Measurements from ENCODE around the gene SPPL2C.

The SPPL2C gene

DNA sequence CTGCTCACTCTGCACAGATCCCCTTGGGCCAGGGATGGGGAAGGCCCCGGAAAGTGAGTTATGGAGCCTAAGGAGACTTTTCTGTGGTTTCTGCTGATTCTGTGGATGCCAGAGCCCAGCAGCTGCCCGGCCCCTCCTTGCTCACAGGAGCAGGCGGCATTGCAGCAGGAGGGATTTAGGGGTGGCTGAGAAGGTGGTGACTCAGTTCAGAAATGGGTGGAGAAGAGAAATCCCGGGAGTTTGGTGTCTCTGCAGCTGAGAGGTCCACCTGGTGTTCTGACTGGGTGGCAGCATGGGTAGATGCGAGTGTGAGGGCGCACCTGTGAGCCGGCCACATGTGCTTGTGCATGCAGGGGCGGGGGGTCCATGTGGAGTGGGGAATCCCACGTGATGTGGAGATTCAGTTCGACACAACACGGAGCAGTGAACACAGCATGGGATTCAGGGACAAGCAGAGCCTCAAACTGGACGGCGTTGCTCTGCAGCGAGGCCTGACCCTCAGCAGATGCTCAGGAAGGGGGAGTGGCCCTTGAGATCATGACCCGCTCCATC is 16.0 kb upstream of the SPPL2C start:
- no peak for DNase-seq

DNA sequence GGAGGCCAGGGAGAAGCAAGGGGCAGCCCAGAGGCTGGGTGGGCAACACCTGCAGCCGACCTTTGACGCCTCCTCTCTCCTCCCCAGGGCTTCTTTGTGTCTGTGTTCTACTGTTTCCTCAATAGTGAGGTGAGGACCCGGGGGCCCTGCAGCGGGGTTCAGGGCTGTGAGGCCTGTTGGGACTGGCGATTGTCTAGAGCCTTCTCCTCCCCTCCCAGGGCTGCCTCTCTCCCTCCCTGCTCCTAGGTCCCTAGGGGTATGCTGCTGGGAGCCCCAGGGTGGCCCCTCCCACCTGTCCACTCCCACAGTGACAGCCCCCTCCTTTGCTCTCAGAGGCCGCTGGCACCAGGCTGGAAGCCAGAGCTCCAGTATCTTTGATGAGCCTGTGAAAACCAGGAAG is 10.8 kb upstream of the SPPL2C start:
- DNase-seq: no peak

DNA sequence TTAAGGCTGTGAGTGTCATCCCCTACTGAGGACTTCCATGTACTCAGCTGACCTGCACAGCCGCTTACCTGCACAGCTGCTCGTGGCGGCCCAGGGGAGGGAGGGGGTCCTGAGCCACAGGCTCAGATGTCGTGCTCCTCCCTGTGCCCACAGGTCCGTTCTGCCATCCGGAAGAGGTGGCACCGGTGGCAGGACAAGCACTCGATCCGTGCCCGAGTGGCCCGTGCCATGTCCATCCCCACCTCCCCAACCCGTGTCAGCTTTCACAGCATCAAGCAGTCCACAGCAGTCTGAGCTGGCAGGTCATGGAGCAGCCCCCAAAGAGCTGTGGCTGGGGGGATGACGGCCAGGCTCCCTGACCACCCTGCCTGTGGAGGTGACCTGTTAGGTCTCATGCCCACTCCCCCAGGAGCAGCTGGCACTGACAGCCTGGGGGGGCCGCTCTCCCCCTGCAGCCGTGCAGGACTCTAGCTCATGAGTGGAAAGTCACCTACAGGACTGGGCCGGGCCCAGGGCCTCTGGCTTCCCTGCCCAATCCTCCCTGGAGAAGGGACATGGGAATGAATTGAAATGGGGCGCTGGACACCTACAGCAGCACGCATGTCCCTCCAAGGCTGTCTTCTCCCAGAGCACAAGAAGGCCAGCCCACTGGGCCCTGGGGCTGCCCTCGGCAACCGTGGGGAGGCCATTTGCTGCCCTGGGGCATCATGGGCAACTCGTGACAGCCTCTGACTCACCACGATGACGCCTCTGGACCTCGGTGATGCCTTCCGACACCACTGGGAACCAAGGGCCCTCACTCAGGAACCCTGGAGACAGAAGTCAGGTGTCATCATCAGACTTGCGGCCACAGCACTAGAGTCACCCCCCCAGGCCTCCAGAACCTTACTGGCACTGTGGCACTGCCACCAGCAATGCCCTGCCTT is 9.9 kb upstream of the SPPL2C start:
- no peak for DNase-seq

DNA sequence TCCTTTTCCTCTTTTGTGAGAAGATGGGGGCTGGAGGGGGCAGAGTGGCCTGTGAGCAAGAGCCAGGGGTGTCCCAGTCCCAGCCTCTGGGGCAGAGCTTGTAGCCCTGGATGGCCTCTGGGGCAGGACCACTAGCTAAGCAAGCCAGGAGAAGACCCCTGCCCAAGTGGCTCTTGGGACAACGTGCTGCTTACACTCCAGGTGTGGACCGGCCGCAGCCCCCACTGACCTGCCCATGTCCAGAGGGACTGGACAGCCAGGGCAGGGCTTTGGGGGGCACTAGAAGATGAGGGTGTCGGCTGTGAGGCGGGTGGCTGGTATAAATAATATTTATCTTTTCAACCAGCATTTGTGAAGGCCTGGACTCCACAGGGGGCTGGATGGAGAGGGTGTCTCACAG is 9.2 kb upstream of the SPPL2C start:
- no peak for DNase-seq

DNA sequence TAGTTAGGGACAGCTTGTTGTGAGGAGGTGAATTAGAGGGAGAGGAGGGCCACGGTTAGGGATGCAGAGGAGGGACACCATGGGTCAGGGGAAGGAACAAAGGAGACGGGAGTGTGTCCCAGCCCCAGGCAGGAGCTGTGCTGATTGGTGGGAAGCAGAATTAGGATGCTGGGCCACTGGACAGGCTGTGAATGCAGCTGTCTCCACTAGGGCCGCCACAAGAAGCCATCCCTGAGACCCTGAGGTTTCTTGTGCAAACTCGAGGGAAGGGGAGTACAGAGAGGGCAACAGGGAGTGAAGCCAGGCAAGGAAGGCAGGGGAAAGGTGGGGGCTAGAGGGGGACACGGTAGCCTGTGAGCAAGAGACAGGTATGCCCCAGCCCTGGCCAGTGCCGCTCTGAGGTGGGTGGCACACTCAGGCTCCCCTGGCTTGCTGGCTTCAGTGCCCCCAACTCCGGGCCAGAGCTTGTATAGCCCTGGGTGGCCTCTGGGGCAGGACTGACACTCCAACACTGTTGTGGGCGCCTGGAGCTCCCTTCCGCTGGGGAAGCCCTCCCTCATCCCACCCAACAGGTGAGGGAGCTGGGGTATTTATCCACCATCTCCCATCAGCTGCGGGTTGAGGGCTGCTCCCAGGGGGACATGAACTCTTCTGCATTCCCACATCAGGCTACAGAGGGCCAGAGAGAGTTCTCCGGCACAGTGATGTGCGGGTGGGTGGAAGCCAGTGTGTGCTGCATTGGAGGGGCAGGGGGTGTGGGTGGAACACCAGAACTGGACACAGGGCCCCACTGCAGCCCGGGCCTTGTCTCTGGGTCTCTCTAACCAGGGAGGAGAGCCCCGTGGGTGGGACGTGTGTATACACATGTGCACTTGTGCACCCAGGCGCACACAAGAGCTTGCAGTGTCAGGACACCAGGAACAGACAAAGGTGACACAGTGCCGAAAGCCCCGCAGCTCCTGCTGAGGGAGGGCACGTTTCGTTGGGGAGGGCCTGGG is 8.3 kb upstream of the SPPL2C start:
- DNase-seq: no peak

DNA sequence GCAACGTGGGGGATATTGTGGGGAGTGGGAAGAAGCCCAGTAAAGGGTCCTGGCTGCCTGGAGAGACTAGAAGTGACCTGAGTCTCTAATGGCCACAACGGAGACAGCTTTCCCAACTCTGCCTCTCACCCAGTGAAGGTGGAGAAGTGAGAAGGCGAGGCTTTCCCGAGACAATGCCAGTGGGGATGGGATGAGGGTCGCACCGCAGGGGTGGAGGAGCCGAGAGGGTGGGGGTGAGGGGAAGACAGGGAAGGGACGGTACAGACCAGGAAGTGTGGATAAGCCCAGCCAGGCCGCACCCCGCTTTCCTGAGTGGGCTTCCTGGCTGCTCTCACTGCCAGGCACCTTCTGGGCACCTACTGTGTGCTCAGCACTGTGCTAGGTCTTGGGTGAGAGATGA is 7.5 kb upstream of the SPPL2C start:
- DNase-seq: no peak

DNA sequence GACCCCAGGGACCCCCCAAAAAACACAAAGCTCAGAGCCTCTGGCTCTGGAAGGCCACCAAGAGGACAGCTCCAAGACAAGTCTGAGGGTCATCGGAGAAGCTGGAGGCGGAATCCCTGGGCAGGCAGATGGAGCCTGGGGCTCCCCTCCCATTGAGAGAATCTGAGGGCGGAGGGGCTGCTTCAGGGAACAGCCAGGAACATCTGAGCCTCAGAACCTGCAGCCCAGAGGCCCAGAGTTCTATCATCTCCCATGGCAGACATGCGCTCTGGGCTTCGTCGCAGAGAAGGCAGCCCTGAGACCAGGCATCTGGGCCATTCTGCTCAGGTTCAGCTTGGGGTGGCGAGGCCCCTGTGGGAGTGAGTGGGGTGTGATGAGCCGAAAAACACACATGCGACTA is 7.1 kb upstream of the SPPL2C start:
- no peak for DNase-seq

DNA sequence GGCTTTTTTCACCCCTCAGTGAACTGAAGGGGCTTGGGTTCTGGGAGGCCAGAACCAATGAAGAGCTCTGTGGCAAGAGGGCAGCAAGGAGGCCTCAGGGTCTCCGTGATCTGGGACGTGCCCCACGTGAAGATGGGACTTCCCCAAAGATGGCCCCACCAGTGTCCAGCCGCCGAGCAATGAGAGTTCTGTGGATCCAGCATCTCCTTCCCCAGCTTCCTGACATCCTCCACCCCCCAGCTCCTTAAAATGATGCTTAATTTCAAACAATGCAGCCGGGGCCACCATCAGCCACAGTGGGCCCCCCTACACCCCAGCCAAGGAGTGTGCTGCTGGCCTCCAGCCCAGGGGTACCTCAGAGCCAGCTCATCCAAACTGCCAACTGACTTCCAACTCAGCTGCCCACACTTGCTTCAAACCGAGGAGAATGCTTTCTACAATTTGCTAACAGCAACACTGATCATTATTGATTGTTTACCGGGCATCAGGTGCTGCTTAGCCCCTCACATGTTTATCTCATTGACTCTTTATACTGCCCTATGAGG is 5.9 kb upstream of the SPPL2C start:
- no peak for DNase-seq

DNA sequence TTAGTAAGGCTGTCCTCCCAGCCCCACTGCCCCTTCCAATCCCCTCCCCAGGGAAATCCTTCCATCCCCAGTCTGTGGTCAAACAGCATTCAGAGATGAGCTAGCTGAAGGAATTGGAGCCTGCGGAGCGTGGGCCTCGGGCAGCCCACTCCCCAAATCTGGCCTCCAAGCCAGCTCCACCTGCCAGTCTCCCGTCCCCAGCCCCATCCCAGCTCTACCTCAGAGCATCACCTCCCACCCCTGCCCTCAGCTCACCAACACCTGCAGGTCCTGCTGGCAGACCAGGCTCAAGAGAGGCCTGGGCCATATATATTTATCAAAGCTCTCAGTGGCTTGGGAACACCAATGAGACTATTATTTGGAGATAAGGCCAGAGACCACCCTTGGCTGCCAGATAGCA is 5.2 kb upstream of the SPPL2C start:
- DNase-seq: no peak

DNA sequence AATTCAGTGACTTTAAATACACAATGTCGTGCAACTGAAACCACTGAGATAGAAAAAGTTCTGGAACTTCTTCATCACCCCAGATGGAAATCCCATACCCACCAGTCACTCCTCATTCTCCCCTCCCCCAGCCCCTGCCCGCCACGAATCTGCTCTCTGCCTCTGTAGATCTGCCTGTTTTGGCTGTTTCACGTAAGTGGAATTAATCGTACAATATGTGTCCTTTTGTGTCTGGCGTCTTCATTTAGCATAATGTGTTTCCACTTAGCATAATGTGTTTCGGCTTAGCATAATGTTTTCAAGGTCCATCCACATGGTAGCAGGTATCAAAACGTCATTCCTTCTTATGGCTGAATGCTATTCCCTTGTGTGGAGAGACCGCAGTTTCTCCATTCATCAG is 3.5 kb upstream of the SPPL2C start:
- DNase-seq: no peak

DNA sequence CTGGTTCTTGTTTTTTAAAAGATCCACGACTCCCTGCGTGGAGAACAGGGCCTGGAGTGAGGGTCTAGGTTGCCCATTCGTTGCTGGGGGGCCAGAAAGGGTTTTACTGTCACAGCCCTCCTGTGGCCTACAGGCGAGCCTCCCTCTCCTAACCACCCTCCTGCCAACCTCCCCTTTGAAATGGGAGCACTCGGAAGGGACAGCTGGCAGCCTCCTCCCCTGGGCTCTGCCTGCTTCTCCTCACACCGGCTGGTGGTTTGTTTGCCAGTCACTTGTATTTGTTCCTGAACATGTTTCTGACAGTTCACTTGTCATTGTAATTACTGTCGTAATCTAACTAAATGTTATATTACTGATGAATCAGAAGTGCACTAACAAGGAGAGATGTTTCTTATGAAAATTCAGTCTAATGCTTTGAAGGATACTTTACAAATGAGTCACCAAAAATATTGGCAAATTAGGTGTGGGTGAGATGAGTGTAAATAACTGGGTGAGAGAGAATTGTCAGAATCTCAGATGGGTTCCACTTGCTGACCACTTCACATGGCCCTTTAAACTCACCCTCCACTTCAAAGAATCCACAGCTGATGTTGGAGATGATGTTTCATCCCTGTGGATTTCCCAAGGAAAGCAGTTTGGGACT is 2.7 kb upstream of the SPPL2C start:
- no peak for DNase-seq

DNA sequence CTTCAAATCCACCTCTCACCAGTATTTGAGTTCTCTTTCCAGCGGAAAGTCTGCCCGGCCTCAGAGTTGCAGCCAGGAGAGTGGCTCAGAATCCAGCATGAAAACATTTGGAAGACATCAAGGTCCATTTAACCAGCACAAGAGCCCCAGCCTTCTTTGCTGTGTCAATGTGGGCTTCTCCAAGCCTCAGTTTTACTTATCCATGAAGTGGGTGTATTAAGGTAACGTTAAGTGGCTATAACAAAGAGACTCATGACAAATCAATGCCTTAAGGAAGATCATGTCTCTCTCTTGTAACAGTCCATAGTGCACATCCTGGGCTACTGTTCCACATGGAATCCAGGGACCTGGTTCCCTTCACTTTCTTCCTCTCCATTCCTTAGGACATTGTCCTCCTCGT is 959 bp upstream of the SPPL2C start:
- no peak for DNase-seq

DNA sequence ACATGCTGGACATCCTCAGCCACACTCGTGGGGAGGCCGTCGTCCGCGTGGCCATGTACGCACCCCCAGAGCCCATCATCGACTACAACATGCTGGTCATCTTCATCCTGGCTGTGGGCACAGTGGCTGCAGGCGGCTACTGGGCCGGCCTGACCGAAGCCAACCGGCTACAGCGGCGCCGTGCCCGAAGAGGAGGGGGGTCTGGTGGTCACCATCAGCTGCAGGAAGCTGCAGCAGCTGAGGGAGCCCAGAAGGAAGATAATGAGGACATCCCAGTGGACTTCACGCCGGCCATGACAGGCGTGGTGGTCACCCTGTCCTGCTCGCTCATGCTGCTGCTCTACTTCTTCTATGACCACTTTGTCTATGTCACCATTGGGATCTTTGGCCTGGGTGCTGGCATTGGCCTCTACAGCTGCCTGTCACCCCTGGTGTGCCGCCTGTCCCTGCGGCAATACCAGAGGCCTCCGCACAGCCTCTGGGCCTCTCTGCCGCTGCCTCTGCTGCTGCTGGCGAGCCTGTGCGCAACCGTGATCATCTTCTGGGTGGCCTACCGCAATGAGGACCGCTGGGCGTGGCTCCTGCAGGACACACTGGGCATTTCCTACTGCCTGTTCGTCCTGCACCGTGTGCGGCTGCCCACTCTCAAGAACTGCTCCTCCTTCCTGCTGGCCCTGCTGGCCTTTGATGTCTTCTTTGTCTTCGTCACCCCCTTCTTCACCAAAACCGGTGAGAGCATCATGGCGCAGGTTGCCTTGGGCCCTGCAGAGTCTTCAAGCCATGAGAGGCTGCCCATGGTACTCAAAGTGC is 900 bp downstream of the SPPL2C start:
- no peak for DNase-seq

DNA sequence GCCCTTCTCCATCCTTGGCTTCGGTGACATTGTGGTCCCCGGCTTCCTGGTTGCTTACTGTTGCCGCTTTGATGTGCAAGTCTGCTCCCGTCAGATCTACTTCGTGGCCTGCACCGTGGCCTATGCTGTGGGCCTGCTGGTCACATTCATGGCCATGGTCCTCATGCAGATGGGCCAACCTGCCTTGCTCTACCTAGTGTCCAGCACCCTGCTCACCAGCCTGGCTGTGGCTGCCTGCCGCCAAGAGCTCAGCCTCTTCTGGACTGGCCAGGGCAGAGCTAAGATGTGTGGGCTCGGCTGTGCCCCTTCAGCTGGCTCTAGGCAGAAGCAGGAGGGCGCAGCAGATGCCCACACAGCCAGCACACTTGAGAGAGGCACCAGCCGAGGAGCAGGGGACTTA is 1.5 kb downstream of the SPPL2C start:
- DNase-seq: no peak

DNA sequence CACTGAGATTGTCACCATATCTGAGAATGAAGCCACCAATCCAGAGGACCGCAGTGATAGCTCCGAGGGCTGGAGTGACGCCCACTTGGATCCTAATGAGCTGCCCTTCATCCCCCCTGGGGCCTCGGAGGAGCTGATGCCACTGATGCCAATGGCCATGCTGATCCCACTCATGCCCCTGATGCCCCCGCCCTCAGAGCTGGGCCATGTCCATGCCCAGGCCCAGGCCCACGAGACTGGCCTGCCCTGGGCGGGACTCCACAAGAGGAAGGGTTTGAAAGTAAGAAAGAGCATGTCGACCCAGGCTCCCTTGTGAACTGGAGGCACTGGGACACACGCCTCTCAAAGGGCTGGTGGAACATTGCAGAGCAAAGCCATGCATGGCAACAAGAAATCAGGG is 2.0 kb downstream of the SPPL2C start:
- DNase-seq: no peak

DNA sequence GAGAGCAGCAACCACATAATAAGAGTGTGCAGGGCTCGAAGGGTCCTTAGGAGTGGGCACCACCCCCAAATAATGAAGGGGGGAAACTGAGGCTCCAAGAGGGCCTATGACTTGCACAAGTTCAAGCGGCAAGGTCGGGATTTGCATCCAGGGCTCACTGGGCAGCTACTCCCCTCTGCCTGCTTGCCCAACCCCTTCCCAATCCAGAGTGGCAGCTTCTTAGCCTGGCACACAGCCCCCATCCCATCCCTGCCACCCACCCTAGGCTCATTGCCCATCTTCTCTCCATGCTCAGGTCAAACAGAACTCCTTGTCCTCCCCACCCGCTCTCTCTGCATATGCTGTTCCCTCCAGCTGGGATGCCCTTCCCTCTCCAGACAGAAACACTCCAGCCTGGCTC is 2.4 kb downstream of the SPPL2C start:
- no peak for DNase-seq

DNA sequence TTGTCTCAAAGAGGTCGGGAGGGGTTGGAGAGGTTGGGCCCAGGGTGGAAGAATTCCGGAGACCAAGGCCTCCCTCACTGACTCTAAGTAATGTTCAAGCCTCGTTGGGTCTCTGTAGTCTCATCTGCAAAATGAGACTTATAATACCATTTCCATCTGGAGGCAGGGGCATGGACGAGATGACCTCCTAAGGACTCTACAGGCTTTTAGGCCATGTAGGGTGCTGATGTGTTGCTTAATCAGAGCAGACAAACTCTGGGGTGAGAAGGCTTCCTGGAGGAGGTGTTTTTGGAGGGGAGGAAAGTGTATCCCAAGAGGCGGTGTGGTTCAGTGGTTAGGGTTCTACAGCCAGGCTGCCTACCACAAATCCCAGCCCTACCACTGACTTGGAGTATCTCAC is 3.1 kb downstream of the SPPL2C start:
- DNase-seq: no peak

DNA sequence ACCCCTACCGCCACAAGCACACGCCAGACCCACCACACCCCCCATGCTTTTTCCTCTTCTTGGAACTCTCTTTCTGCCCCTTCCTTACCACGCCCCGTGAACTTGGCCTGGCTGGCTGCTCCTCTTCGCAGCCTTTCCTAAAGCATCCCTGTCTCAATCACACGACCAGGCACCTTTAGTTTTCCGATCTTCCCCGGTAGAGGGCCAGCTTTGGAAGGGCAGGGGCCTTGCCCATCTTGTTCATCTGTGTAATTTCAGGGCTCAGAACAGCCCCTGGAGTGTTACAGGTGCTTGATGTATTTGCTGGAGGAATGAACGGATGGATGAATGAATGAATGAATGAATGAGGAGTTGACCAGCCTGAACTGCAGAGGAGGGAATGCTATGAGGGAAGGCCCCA is 3.7 kb downstream of the SPPL2C start:
- no peak for DNase-seq

DNA sequence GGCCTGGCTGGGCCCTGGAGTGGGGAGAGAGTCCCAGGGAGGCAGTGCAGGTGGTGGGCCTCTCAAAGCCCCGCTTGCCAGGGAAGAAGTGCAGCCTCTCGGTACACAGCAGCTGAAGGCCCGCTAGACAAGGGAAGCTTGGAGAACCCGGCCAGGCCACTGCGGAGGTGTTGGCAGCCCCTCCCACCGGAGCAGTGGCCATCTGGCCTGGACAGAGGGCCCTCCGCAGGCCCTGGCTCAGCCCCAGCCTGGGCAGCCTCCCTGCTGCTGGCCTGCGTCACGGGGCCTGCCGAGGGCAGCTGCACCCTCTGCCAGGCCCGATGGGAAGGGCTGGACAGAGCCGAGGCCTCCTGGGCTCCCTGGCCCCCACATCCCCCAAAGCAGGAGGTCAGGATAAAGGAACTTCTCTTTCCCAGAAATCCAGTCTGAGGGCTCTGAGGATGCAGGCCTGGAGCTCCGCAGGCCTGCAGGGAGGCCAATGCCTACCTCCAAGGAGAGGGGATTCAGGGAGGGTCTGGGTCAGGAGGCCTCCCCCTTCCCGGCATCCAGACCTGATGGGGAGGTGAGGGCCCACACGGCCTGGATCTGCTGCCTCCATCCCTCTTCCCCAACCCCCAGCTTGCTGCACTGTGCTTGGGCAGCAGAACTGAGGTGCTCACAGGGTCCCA is 4.3 kb downstream of the SPPL2C start:
- no peak for DNase-seq

DNA sequence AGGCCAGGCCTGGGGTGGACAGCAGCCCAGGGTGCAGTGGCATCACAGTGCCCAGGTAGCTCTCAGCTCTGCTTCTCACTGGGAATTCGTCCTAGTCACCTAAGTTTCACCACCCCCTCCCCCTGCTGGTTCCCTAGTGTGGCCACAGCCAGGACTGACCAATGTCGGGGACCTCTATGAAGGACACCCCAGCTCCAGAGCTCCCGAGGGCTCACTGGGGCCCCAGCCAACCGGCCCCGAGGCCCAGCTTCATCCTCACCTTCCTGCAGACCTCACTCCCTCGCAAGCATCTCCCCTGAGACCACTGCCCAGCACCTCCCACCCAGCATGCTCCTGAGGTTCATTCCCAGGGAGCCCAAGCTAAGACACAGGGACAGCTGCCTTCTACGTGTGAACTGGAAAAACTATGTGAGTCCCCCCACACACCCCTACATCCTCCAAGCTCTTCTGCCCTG is 4.9 kb downstream of the SPPL2C start:
- no peak for DNase-seq

DNA sequence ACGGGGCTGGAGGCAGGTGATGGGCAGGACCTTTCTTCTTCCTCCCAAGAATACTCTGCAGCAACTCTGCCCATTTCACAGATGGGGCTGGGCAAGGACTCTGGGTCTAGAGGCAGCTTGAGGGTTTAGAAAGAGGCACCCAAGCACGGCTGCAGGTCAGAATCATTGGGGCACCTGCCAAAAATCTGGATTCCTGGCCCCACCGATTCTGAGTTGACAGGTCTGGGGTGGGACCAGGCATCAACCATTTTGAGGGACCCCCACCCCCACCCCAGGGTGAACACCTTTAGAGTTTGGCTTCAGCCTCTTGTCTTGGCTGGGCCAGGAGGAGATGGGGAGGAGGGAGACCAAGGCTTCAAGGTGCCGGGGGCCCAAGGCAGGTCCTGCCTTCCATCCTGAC is 5.3 kb downstream of the SPPL2C start:
- no peak for DNase-seq
